SW480 (cell line): ENCODE data around the gene SLC34A1.

ENCODE experiments used
- DNase-seq: peaks from one replicate; pipeline ENCODE4 v3.0.0-alpha.2; 2016; ENCODE audit warnings: low spot score

The SLC34A1 gene

GRCh38 chr5:177446200-177447065 is 62.2 kb downstream of the SLC34A1 start, which contains the start of gene PRR7:
Gene PRR7 (plus strand): TSS chr5:177446814. CDS start chr5:177455068, 8,254 bp downstream.
- peak; percentile 76 for DNase-seq

GRCh38 chr5:177447066-177447610 is 62.9 kb downstream of the SLC34A1 start:
- DNase-seq = peak; percentile 87

GRCh38 chr5:177447611-177448243 is 63.5 kb downstream of the SLC34A1 start:
- peak; percentile 99 for DNase-seq
